Esophagus squamous epithelium (tissue), 4 donors: Measurements from ENCODE around the gene IFRD1.

Experiments used
- POLR2A ChIP-seq, 4 donors: fragments of 450-650 bp; IDR thresholded peaks; one replicate each; pipeline ENCODE4 v1.6.1; 2017; ENCODE audit warnings: antibody characterized with exemption in 4 of 4, mild to moderate bottlenecking in 4 of 4, moderate library complexity in 3 of 4
- TF ChIP-seq, protein P1 (sequence below), 6 experiments: fragments of 450-650 bp in 4 of 6; fragments of 200-600 bp in 2 of 6; sonication (generic) in 2 of 6; IDR thresholded peaks; one replicate each; pipeline ENCODE4 v1.5.1; 2016 to 2019; ENCODE audit warnings: antibody characterized with exemption in 6 of 6, mild to moderate bottlenecking in 4 of 6, moderate library complexity in 4 of 6

DNA sequence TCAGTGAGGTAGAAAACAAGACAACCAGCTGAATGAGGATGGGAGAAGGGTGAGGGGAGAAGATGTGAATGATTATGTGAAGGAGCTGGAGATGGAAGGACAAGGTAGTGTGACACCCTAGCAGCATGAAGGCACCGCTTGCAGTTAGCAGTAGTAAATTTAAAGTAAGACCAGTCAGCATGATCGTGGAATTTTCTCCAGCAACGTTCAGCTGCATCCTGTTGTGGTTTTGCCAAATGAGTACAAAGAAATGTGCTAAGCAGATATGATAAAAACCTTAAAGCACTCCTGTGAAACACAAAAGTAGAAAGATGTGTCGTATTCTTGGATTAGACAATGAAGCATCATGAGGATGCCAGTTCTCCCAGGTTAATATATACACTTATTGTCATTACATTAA is 34.1 kb upstream of the IFRD1 start:
- no peak for TF ChIP-seq POLR2A (IDR thresholded peaks at IDR 0.05)
- TF ChIP-seq, protein P1, sequence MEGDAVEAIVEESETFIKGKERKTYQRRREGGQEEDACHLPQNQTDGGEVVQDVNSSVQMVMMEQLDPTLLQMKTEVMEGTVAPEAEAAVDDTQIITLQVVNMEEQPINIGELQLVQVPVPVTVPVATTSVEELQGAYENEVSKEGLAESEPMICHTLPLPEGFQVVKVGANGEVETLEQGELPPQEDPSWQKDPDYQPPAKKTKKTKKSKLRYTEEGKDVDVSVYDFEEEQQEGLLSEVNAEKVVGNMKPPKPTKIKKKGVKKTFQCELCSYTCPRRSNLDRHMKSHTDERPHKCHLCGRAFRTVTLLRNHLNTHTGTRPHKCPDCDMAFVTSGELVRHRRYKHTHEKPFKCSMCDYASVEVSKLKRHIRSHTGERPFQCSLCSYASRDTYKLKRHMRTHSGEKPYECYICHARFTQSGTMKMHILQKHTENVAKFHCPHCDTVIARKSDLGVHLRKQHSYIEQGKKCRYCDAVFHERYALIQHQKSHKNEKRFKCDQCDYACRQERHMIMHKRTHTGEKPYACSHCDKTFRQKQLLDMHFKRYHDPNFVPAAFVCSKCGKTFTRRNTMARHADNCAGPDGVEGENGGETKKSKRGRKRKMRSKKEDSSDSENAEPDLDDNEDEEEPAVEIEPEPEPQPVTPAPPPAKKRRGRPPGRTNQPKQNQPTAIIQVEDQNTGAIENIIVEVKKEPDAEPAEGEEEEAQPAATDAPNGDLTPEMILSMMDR (IDR thresholded peaks at IDR 0.05), result no peak
